SH-SY5Y (cell line): ENCODE results near the gene PLCL1.

ENCODE experiments used
- GATA2 ChIP-seq: IDR thresholded peaks from 2 replicates; pipeline ENCODE4 v1.6.1; 2011; ENCODE audit warnings: mild to moderate bottlenecking, low read depth, low read length
- GATA3 ChIP-seq: IDR thresholded peaks from 2 replicates; pipeline ENCODE4 v1.6.1; 2011; ENCODE audit warnings: low read depth, mild to moderate bottlenecking, low read length, moderate library complexity

Gene PLCL1

DNA sequence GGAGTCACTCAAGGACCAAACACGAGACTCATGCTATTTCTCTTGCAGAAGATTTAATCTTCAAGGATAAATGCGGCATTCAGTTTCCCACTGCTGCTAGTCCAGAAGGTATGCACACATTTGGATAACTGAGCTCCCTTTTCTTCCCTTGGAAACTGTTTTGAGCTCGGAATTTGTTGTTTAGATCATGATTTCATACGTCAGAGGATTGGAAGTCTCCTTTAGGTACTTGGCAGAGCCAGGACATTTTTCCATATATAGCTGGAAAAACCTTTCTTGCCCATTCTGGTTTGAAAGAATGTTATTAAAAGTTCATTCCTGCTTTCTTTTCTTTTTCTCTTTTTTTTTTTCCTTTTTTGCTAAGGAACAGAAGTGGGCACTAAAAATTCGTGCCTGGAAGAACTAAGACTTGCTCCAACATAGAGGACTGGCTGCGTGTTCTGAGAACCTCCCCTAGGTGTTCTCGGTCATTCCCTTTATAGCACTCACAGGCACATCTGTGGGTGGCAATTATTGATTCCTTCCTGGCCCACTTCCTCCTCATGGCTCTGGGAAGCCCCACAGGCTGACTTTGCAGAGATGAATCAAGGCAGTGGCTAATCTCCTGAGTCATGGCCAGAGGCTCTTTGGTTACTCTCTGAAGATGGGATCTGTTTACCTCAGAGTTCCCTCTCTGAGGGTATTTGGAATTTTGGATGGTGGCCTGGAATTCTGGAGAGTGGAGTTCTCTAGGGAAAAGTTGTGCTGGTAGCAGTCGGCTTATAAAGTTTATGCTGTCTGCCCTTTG, 104.8 kb downstream of the PLCL1 start:
- TF ChIP-seq GATA3 (no peak), GATA2 (no peak)

- TF ChIP-seq GATA3 (no peak), GATA2 (no peak)
These were observed 107.3 kb downstream of the PLCL1 start for GRCh38 chr2:197911667-197912066.

DNA sequence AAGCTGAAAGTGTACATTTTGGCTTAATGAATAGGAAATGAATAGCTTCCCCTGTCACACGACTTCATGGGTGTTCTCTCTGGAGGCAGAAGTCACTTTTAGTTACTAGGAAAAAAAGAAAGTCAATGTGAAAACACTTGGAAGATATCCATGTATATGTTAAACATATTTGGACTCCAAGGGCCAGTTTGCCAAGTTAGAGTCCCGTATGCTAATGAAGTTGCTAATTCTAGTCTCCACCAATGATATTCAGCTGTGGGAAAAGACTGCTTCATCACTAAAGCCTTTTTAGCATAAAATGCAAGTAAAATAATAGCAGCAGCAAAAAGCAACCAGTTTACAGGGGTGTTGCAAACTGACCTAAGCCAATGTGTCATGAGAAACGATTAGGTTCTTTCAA, 108.7 kb downstream of the PLCL1 start:
- TF ChIP-seq GATA3 (no peak), GATA2 (no peak)

GRCh38 chr2:197914778-197915177, 110.4 kb downstream of the PLCL1 start:
- TF ChIP-seq GATA2 (no peak), GATA3 (no peak)

DNA sequence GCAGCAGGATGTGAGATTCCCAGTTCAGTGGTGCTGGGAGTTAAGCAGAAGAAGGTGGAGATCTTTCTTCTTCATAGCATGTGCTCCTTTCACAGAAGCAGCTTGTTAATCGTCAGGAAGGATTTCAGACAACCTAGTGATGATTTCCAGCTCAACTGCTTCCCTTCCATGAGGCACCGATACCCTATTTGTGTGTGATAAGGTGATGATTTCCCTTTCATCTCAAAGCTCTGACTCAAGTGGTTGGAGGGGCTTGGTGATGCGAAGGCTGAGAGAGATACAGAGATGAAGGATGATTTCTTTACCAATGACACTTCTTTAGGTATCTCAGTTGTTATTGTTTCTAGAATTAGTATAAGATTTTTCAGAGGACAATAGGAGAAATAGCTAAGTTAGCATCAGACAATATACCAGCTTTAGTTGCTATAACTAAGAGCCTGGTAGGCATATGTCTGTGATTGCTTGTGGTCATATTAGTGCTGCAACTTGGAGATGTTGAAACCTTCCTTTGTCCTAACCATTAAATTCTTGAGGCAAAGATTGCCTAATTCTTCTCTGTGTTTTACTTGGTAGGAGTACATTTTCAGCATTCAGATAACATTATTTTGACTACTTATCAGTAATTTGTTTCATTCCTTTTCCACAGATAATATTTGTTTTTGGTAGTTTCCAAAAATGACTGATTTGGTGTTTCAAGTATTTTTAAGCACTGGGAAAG, 111.3 kb downstream of the PLCL1 start:
- TF ChIP-seq GATA3 (no peak), GATA2 (no peak)

- TF ChIP-seq GATA3 (no peak), GATA2 (no peak)
These were observed 115.1 kb downstream of the PLCL1 start for GRCh38 chr2:197919487-197919886.

DNA sequence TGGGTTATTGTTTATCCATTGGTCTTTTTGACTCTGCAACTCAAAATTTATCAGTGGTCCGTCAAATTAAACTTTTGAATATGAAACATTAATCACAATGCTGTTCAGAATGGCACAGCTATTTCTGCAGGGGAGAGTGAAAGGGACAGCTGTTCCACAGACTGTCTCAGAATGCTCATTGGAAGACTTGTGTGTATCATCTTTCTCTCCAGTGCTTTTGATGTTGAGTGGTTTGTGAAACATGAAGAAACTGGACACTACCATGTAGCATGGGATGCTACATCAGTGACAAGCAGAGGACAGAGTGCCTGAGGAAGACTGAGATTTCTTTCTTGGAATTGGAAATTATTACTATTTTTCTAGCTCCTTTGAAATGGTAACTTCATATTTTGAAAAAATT, 115.7 kb downstream of the PLCL1 start:
- TF ChIP-seq GATA3 (no peak), GATA2 (no peak)

DNA sequence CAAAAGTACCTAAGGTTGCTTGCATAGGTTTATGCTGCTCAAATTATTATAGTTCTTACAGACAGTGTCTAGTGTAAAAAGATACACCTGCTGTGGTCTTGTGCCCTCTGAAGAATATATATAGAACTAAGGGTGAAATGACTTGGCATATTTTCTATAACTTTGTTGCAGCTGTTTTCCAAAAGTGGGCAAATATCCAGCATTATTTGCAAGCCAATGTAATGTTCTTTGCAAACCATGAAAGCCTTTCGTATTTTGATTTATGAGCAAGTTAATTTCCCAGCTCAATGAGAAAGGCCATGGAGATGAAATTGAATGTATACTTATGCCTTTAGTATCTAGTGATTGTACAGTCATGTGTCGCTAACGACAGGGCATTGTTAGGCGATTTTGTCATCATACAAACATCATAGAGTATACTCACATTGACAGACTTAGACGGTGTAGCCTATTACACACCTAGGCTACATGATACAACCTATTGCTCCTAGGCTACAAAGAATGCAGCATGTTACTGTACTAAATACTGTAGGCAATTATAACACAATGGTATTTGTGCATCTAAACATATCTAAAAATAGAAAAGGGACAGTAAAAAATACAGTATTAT, 116.3 kb downstream of the PLCL1 start:
- TF ChIP-seq GATA2, result no peak
- TF ChIP-seq GATA3, result no peak

- no peak for TF ChIP-seq GATA3
- no peak for TF ChIP-seq GATA2
These were observed 120.1 kb downstream of the PLCL1 start for GRCh38 chr2:197924483-197924882.

DNA sequence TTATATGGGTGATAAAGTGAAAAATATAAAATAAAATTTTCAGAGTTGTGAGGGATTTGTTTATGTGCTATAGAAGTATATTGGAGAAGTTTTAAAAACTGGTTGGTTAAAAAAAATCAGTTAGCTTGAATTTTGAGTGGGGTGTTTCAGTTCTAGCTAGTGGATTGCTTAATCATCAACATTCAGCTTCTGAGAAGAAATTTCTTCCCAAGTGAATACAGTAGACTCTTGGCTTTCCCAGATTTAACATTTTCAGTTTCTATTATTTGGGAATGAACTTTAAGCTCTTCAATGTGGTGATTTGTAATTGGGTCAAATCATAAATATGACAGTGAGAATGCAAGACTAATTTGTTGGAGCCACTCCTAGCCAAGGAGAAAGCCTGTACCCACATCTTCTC, 120.8 kb downstream of the PLCL1 start:
- TF ChIP-seq GATA2, result no peak
- no peak for TF ChIP-seq GATA3

DNA sequence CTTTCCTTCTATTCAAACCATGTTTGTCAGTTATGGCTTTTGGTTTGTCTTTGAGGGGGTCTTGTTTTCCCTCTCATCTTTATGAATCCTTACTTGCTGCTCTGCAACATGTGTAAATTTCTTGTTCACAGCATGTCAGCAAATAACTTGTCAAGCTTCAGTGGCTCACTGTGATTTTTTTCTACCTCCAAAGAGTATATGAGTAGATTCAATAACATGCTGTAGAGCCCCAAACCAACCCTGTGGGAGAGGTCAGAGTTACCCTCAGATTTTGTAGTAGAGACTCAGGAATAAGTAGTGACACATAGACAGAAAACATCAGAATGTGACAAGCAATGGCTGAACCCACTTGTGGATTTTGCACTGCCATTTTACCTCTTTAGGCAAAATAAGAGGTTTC, 121.6 kb downstream of the PLCL1 start:
- TF ChIP-seq GATA3 (no peak), GATA2 (no peak)

DNA sequence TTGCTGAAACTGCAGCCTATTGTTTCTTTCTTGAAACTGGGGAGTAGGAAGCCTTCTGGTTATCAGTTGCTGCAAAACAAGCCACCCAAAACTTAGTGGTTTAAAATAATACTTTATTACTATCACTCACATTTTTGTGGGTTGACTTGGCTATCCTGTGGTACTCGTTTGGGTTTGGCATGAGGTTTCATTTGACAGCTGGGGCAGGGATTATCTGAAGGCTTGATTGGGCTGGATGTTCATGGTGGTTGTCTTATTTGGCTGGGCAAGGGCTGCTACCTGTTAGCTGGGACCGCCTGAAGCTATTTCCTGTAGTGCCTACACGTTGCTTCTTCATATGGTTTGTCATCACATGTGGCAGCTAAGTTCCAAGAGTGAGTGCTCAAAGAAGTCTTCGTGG, 122.3 kb downstream of the PLCL1 start:
- TF ChIP-seq GATA3, result no peak

DNA sequence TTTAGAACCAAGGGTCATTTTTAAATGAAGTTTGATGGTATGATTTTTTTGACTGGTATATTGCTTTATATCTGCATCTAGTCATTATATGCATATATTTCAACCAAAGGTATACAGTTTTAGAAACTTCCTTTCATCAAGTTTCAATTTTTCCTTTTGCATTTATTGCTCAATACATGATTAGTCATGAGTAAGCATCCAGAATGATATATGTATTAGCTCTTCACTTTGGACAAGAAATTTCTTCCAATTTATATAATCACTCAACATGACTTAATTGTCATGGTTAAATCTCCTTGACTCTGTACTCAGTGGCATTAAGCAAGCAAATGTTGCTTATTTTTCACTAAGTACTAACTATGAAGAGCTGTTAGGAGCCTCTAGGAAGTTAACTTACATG, 123.6 kb downstream of the PLCL1 start:
- TF ChIP-seq GATA3, result no peak
- TF ChIP-seq GATA2, result no peak

GRCh38 chr2:197929008-197929885, 124.9 kb downstream of the PLCL1 start:
- TF ChIP-seq GATA2 (no peak), GATA3 (no peak)
